SK-N-SH (cell line): ENCODE measurements around the gene CCDC150. TPM values are rescaled to one million over a fixed set of nuclear protein-coding genes. Genes with fewer than 3 reads are reported as not detected.

Source experiments
- CTCF ChIA-PET: fragments of 300-600, 350-600 bp; formaldehyde crosslinking; extraction: SDS; loops from one replicate; lab custom pipeline; 2021; lab: Yijun Ruan, JAX
- POLR2A ChIA-PET: fragments of 350-600 bp; sonication (Branson Sonifier 250); formaldehyde crosslinking; extraction: SDS; loops from one replicate; lab custom pipeline; 2020; ENCODE audit warnings: antibody characterized with exemption, inconsistent platforms; lab: Yijun Ruan, JAX
- DNase-seq: peaks from one replicate; pipeline ENCODE4 v3.0.0; 2012
- H2AFZ ChIP-seq: fragments of 200-600 bp; sonication (generic); 2 replicates; pipeline ENCODE4 v1.8.1; 2016; ENCODE audit warnings: antibody characterized with exemption, mild to moderate bottlenecking, low read depth
- H3F3A ChIP-seq: fragments of 200-600 bp; sonication (generic); replicated peaks from 2 replicates; pipeline ENCODE3; 2016; ENCODE audit warnings: antibody characterized with exemption, mild to moderate bottlenecking; ENCODE audit not compliant: insufficient read depth
- H3K27ac ChIP-seq, 2 experiments: fragments of 200-500 bp in 1 of 2; fragments of 200-600 bp in 1 of 2; sonication (Bioruptor generic) in 1 of 2; sonication (generic), shearing (Covaris generic) in 1 of 2; 2 replicates each; pipeline versions ENCODE4 v1.5.1 to v1.6.1; 2014 to 2016; ENCODE audit warnings: low read depth in 2 of 2, inconsistent platforms in 1 of 2, low read length in 1 of 2, mild to moderate bottlenecking in 1 of 2, mixed read lengths in 1 of 2
- H3K27me3 ChIP-seq: fragments of 200-600 bp; sonication (generic), shearing (Covaris generic); 2 replicates; pipeline ENCODE4 v1.6.1; 2016; ENCODE audit warnings: mixed run types; ENCODE audit not compliant: insufficient read depth
- H3K36me3 ChIP-seq, 2 experiments: fragments of 200-500 bp in 1 of 2; fragments of 200-600 bp in 1 of 2; sonication (Bioruptor generic) in 1 of 2; sonication (generic) in 1 of 2; replicated peaks in 1 of 2; 2 replicates each; pipeline versions ENCODE3 to v1.5.1; 2014 to 2016; ENCODE audit warnings: low read length in 1 of 2, mild to moderate bottlenecking in 1 of 2; ENCODE audit not compliant: insufficient read depth in 2 of 2, control insufficient read depth in 1 of 2
- H3K4me1 ChIP-seq, 2 experiments: fragments of 200-500 bp in 1 of 2; fragments of 200-600 bp in 1 of 2; sonication (Bioruptor generic) in 1 of 2; sonication (generic), shearing (Covaris generic) in 1 of 2; 2 replicates each; pipeline versions ENCODE4 v1.5.1 to v1.6.1; 2014 to 2016; ENCODE audit warnings: low read depth in 1 of 2, low read length in 1 of 2, mixed run types in 1 of 2; ENCODE audit not compliant: insufficient read depth in 2 of 2, control insufficient read depth in 1 of 2
- H3K4me2 ChIP-seq: fragments of 200-600 bp; sonication (generic), shearing (Covaris generic); 2 replicates; pipeline ENCODE4 v1.6.1; 2017; ENCODE audit warnings: mixed run types
- H3K4me3 ChIP-seq, 2 experiments: fragments of 200-500 bp in 1 of 2; fragments of 200-600 bp in 1 of 2; sonication (Bioruptor generic) in 1 of 2; sonication (generic), shearing (Covaris generic) in 1 of 2; 2 replicates each; pipeline versions ENCODE4 v1.5.1 to v1.8.1; 2014 to 2016; ENCODE audit warnings: low read depth in 2 of 2, inconsistent platforms in 1 of 2, low read length in 1 of 2, mild to moderate bottlenecking in 1 of 2, mixed read lengths in 1 of 2, moderate library complexity in 1 of 2
- H3K79me2 ChIP-seq: fragments of 200-600 bp; sonication (generic); 2 replicates; pipeline ENCODE4 v1.8.1; 2017; ENCODE audit warnings: mild to moderate bottlenecking; ENCODE audit not compliant: insufficient read depth
- H3K9ac ChIP-seq: fragments of 200-600 bp; sonication (generic); 2 replicates; pipeline ENCODE4 v1.6.1; 2017; ENCODE audit warnings: mixed run types
- H3K9me2 ChIP-seq: fragments of 200-600 bp; sonication (generic); 2 replicates; pipeline ENCODE4 v1.6.1; 2017; ENCODE audit warnings: mixed run types
- H3K9me3 ChIP-seq: fragments of 200-600 bp; sonication (generic); 2 replicates; pipeline ENCODE4 v1.6.1; 2017; ENCODE audit warnings: mixed run types, mild to moderate bottlenecking, moderate library complexity
- H4K20me1 ChIP-seq: fragments of 200-600 bp; sonication (generic); 2 replicates; pipeline ENCODE4 v1.6.1; 2017; ENCODE audit warnings: mild to moderate bottlenecking, mixed run types; ENCODE audit not compliant: insufficient read depth
- CHD2 ChIP-seq: fragments of 150-350 bp; IDR thresholded peaks from 2 replicates; pipeline ENCODE4 v1.6.1; 2018; ENCODE audit warnings: low read length; ENCODE audit not compliant: partially characterized antibody
- CTCF ChIP-seq: fragments of 200-600 bp; sonication (generic); IDR thresholded peaks from 2 replicates; pipeline ENCODE4 v1.6.1; 2017; ENCODE audit warnings: antibody characterized with exemption, mild to moderate bottlenecking, moderate library complexity
- EP300 ChIP-seq, 2 experiments: IDR thresholded peaks; 2 replicates each; pipeline versions ENCODE4 v1.4.0 to v1.6.1; 2012; ENCODE audit warnings: borderline replicate concordance in 1 of 2, low read depth in 1 of 2, low read length in 1 of 2
- EZH2phosphoT487 ChIP-seq: fragments of 200-600 bp; sonication (generic); IDR thresholded peaks from 2 replicates; pipeline ENCODE4 v1.6.1; 2017; ENCODE audit warnings: low read depth, mixed run types, mild to moderate bottlenecking, antibody characterized with exemption, moderate library complexity, borderline replicate concordance
- FOSL2 ChIP-seq: IDR thresholded peaks from 2 replicates; pipeline ENCODE4 v1.4.0; 2012; ENCODE audit warnings: low read depth, mild to moderate bottlenecking, moderate library complexity, borderline replicate concordance
- FOXM1 ChIP-seq: IDR thresholded peaks from 2 replicates; pipeline ENCODE4 v1.4.0; 2012; ENCODE audit warnings: low read depth, mild to moderate bottlenecking
- GABPA ChIP-seq: IDR thresholded peaks from 2 replicates; pipeline ENCODE4 v1.4.0; 2012; ENCODE audit warnings: low read depth, mild to moderate bottlenecking
- GATA2 ChIP-seq: sonication (generic); formaldehyde crosslinking; IDR thresholded peaks from 2 replicates; pipeline ENCODE4 v1.5.0; 2020; ENCODE audit warnings: mild to moderate bottlenecking, missing genetic modification reagents
- JUND ChIP-seq: IDR thresholded peaks from 2 replicates; pipeline ENCODE4 v1.4.0; 2012
- MEF2A ChIP-seq: IDR thresholded peaks from 2 replicates; pipeline ENCODE4 v1.4.0; 2012; ENCODE audit warnings: low read depth, borderline replicate concordance
- MXI1 ChIP-seq: IDR thresholded peaks from 2 replicates; pipeline ENCODE4 v1.6.1; 2012; ENCODE audit warnings: mild to moderate bottlenecking, low read depth, low read length, improper control_type of control experiment
- PBX3 ChIP-seq: IDR thresholded peaks from 2 replicates; pipeline ENCODE4; 2012
- SIN3A ChIP-seq: IDR thresholded peaks from 2 replicates; pipeline ENCODE4 v1.6.1; 2012; ENCODE audit warnings: low read depth, mild to moderate bottlenecking, low read length, moderate library complexity, borderline replicate concordance
- SMC3 ChIP-seq: IDR thresholded peaks from 2 replicates; pipeline ENCODE4 v1.6.1; 2012; ENCODE audit warnings: low read depth, low read length, improper control_type of control experiment
- TAF1 ChIP-seq: IDR thresholded peaks from 2 replicates; pipeline ENCODE4 v1.6.1; 2012; ENCODE audit warnings: low read depth, mild to moderate bottlenecking, low read length, moderate library complexity, borderline replicate concordance
- TCF12 ChIP-seq: IDR thresholded peaks from 2 replicates; pipeline ENCODE4 v1.4.0; 2012
- TEAD4 ChIP-seq: IDR thresholded peaks from 2 replicates; pipeline ENCODE4 v1.4.0; 2012; ENCODE audit warnings: mild to moderate bottlenecking, borderline replicate concordance; ENCODE audit not compliant: insufficient read depth
- USF1 ChIP-seq: IDR thresholded peaks from 2 replicates; pipeline ENCODE4 v1.4.0; 2012; ENCODE audit warnings: low read depth, borderline replicate concordance
- USF2 ChIP-seq: fragments of 150-350 bp; IDR thresholded peaks from 2 replicates; pipeline ENCODE4 v1.6.1; 2017; ENCODE audit warnings: antibody characterized with exemption, low read length, low read depth, borderline replicate concordance
- YY1 ChIP-seq: IDR thresholded peaks from 2 replicates; pipeline ENCODE4 v1.4.0; 2012; ENCODE audit warnings: low read depth, mild to moderate bottlenecking
- WGBS: methylation state at CpG from one replicate; pipeline ENCODE4 v1.1.6; 2017; ENCODE audit warnings: low lambda C conversion rate; 5-methylcytosine and 5-hydroxymethylcytosine counted together
- polyA plus RNA-seq, 3 experiments: library from polyadenylated mRNA; depleted of rRNA; stranded (reverse); fragments of >200 nt; gene quantifications; 2 replicates each; pipeline ENCODE4 v1.2.3, GENCODE V29; 2012

CCDC150 gene
- polyA plus RNA-seq, 1 of the 3 experiments (the other 2 are of a cell fraction), result 4.6 TPM

- Histone ChIP-seq H3K27me3 (no peaks in the 10 kb centered on the region), H4K20me1 (no peaks in the 10 kb centered on the region), H3K36me3 (peaks cover 0 to 8% of the 10 kb centered on the region in 2 experiments), H3K4me1 (peaks cover 0 to 5% of the 10 kb centered on the region in 2 experiments; a peak in 1 of 4 replicates), H3K4me3 (no peak overlapping the region), H3K27ac (no peak overlapping the region), H3K9ac (no peak overlapping the region), H3F3A (no peaks in the 10 kb centered on the region), H2AFZ (no peak overlapping the region), H3K9me3 (no peaks in the 10 kb centered on the region), H3K9me2 (no peaks in the 10 kb centered on the region), H3K79me2 (0 out of 2 replicates have a peak, but pooled peaks cover under 1% of the 10 kb centered on the region), H3K4me2 (no peak overlapping the region)
- ChIA-PET CTCF (no interaction called here), POLR2A (no interaction called here)
- no peak for DNase-seq
- no peak for TF ChIP-seq CHD2
- TF ChIP-seq EZH2phosphoT487, result no peak
- no peak for TF ChIP-seq USF2
- no peak for TF ChIP-seq CTCF
- no peak for TF ChIP-seq USF1
- TF ChIP-seq SIN3A, result no peak
- TF ChIP-seq MEF2A, result no peak
- TF ChIP-seq TCF12, result no peak
- TF ChIP-seq GABPA, result no peak
- no peak for TF ChIP-seq GATA2 (CRISPR knock-in tag)
- TF ChIP-seq MXI1, result no peak
- WGBS, result 93% methylated on average over 1 of the region's 1 CpG
These were observed 20.3 kb downstream of the CCDC150 start for GRCh38 chr2:196659844-196660243.

GRCh38 chr2:196660244-196660643 is 20.7 kb downstream of the CCDC150 start:
- POLR2A ChIA-PET, result no interaction called here
- no peak for DNase-seq
- 53% methylated on average over 3 of the region's 3 CpGs for WGBS
- H4K20me1 ChIP-seq, result no peaks in the 10 kb centered on the region
- H3K27ac ChIP-seq, result peak overlapping the region in 1 of 2 experiments; percentile 21; a peak in 1 of 4 replicates
- no peak overlapping the region for H2AFZ ChIP-seq
- H3K9ac ChIP-seq, result no peak overlapping the region
- H3K4me1 ChIP-seq, result peaks cover 0 to 5% of the 10 kb centered on the region in 2 experiments; a peak in 1 of 4 replicates
- no peaks in the 10 kb centered on the region for H3F3A ChIP-seq
- no peaks in the 10 kb centered on the region for H3K9me2 ChIP-seq
- TF ChIP-seq YY1 (no peak), CHD2 (no peak), FOSL2 (peak; percentile 23; the same call in 1 of the 2 replicates), JUND (no peak), PBX3 (peak; percentile 88), FOXM1 (no peak), CTCF (no peak), SMC3 (no peak), TEAD4 (peak; percentile 57; the same call in 1 of the 2 replicates), EP300 (IDR thresholded peaks at IDR 0.05; ENCODE audit: borderline replicate concordance in 1 of 2, low read depth in 1 of 2, low read length in 1 of 2) (peak in 1 of 2 experiments; percentile 23; a peak in 1 of 4 replicates), TCF12 (peak; percentile 80), TAF1 (no peak)
- H3K36me3 ChIP-seq, result peaks cover 0 to 8% of the 10 kb centered on the region in 2 experiments
- CTCF ChIA-PET, result no interaction called here
- no peaks in the 10 kb centered on the region for H3K27me3 ChIP-seq
- no peak overlapping the region for H3K4me3 ChIP-seq
- no peak overlapping the region for H3K4me2 ChIP-seq
- H3K9me3 ChIP-seq, result no peaks in the 10 kb centered on the region
- H3K79me2 ChIP-seq, result no peaks in the 10 kb centered on the region
